K562 (cell line): Measurements from ENCODE around the gene R3HDM2. TPM values are rescaled to one million over a fixed set of nuclear protein-coding genes. Genes with fewer than 3 reads are reported as not detected.

Source experiments
- ARID2 ChIP-seq: fragments of 450-650 bp; IDR thresholded peaks from 2 replicates; pipeline ENCODE4 v1.6.1; 2017; ENCODE audit warnings: antibody characterized with exemption, mild to moderate bottlenecking
- ARID3A ChIP-seq: IDR thresholded peaks from 2 replicates; pipeline ENCODE4 v1.6.1; 2012; ENCODE audit warnings: low read depth, low read length, improper control_type of control experiment, borderline replicate concordance
- CREB5 ChIP-seq: fragments of 250-450 bp; sonication (Bioruptor Pico); IDR thresholded peaks from 2 replicates; pipeline ENCODE4 v1.5.0; 2020; ENCODE audit warnings: mild to moderate bottlenecking
- HSF4 ChIP-seq: fragments of 250-450 bp; sonication (Bioruptor Pico); IDR thresholded peaks from 2 replicates; pipeline ENCODE4 v2.1.2; 2022; ENCODE audit warnings: mild to moderate bottlenecking, moderate library complexity, borderline replicate concordance
- KLF1 ChIP-seq: fragments of 450-650 bp; IDR thresholded peaks from 2 replicates; pipeline ENCODE4 v1.6.1; 2016; ENCODE audit warnings: missing genetic modification characterization, missing compliant biosample characterization
- PKNOX1 ChIP-seq: fragments of 450-650 bp; IDR thresholded peaks from 2 replicates; pipeline ENCODE4 v1.6.1; 2016
- PML ChIP-seq: IDR thresholded peaks from 2 replicates; pipeline ENCODE4 v1.6.1; 2012; ENCODE audit warnings: low read length, inconsistent platforms
- PURB ChIP-seq: sonication (generic); formaldehyde crosslinking; IDR thresholded peaks from 2 replicates; pipeline ENCODE4 v1.9.0; 2021; ENCODE audit warnings: low read depth, mild to moderate bottlenecking, missing genetic modification reagents
- SAFB2 ChIP-seq: fragments of 200-400 bp; formaldehyde crosslinking; IDR thresholded peaks from 2 replicates; pipeline ENCODE4 v1.6.1; 2018; ENCODE audit warnings: borderline replicate concordance, low read length, low read depth, moderate library complexity; ENCODE audit not compliant: severe bottlenecking
- SIRT6 ChIP-seq: IDR thresholded peaks from one replicate; pipeline ENCODE4 v1.6.1; 2012; ENCODE audit warnings: low read depth, mild to moderate bottlenecking, control low read depth, inconsistent platforms, low read length, moderate library complexity
- SREBF1 ChIP-seq: fragments of 150-350 bp; IDR thresholded peaks from 2 replicates; pipeline ENCODE4 v1.6.1; 2014; ENCODE audit warnings: antibody characterized with exemption, low read depth, low read length, borderline replicate concordance
- TARDBP ChIP-seq: fragments of 450-650 bp; IDR thresholded peaks from 2 replicates; pipeline ENCODE4 v1.6.1; 2016
- polyA plus RNA-seq, 8 experiments: library from polyadenylated mRNA; depleted of rRNA in 4 of 8; stranded (reverse) in 5 of 8; unstranded in 3 of 8; fragments of >200 nt; fragmentation: Nextera tagmentation in 2 of 8; fragmentation: Illumina TruSeq in 1 of 8; extraction: Ambion mirVana in 2 of 8; extraction: Trizol in 1 of 8; gene quantifications; 2 replicates each; pipeline versions ENCODE4 v1.2.1 to v1.2.3, GENCODE V29; 2011 to 2014; ENCODE audit warnings: inconsistent platforms in 1 of 8, missing spikeins in 1 of 8
- total RNA-seq, 7 experiments: library from RNA; depleted of rRNA in 6 of 7; stranded (reverse); fragments of >200 nt in 6 of 7; fragmentation: Illumina TruSeq in 2 of 7; extraction: Trizol in 2 of 7; gene quantifications; 2 replicates each; pipeline versions ENCODE4 v1.2.1 to v1.2.3, GENCODE V29; 2011 to 2021; ENCODE audit warnings: low replicate concordance in 1 of 7
- TF ChIP-seq, protein P1 (sequence below): fragments of 450-650 bp; IDR thresholded peaks from 2 replicates; pipeline ENCODE4 v1.6.1; 2017; ENCODE audit warnings: antibody characterized with exemption, mild to moderate bottlenecking

R3HDM2 gene
- total and polyA plus RNA-seq, 9 of the 15 experiments (the other 6 are each of a cell fraction or from before 2014, with no cell fraction given) = 3.3 to 18.8 (median 9.0) TPM

DNA sequence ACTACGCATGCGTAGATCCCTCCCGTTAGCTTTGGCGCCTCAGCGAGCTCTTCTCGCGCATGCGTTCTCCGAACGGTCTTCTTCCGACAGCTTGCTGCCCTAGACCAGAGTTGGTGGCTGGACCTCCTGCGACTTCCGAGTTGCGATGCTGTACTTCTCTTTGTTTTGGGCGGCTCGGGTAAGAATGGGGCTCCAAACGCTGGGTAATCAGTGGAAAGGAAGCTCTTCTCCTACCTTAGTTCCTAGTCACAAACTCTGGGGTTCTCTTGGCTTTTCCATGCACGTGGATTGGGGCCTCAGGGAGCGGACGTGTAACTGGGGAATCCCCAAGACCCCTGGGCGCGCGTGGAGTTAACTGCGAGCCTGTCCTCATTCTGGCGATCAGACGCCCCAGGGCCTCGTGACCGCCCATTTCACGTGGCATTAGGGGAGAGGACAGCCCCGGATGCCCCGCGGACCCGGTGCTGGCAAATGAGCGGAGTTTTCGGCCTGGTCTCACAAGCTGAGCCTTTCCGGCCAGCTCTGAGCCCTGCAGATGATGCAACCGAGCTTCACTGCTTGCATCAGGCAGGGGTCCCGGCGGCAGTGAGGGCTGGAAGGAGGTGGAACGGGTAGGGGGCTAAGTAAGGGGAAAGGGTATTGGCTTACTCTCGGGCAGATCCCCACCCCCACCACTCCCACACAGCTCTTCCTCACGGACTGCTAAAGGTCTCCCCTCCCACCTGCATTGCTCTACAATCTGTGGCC lies 201.0 kb downstream of the R3HDM2 start, which contains the start of gene SHMT2 (continued):
- TF ChIP-seq SIRT6 = no peak
- no peak for TF ChIP-seq PURB
- TF ChIP-seq CREB5 = no peak
- TF ChIP-seq SAFB2 = no peak
- peak; percentile 21; the same call in 1 of the 2 replicates for TF ChIP-seq PML
- TF ChIP-seq TARDBP = no peak; the same call in 1 of the 2 replicates
- no peak for TF ChIP-seq HSF4
- no peak for TF ChIP-seq ARID3A
- no peak for TF ChIP-seq ARID2
- TF ChIP-seq PKNOX1 = no peak
- TF ChIP-seq KLF1 = peak; percentile 16; the same call in 1 of the 2 replicates
- no peak for TF ChIP-seq SREBF1
- TF ChIP-seq, protein P1, sequence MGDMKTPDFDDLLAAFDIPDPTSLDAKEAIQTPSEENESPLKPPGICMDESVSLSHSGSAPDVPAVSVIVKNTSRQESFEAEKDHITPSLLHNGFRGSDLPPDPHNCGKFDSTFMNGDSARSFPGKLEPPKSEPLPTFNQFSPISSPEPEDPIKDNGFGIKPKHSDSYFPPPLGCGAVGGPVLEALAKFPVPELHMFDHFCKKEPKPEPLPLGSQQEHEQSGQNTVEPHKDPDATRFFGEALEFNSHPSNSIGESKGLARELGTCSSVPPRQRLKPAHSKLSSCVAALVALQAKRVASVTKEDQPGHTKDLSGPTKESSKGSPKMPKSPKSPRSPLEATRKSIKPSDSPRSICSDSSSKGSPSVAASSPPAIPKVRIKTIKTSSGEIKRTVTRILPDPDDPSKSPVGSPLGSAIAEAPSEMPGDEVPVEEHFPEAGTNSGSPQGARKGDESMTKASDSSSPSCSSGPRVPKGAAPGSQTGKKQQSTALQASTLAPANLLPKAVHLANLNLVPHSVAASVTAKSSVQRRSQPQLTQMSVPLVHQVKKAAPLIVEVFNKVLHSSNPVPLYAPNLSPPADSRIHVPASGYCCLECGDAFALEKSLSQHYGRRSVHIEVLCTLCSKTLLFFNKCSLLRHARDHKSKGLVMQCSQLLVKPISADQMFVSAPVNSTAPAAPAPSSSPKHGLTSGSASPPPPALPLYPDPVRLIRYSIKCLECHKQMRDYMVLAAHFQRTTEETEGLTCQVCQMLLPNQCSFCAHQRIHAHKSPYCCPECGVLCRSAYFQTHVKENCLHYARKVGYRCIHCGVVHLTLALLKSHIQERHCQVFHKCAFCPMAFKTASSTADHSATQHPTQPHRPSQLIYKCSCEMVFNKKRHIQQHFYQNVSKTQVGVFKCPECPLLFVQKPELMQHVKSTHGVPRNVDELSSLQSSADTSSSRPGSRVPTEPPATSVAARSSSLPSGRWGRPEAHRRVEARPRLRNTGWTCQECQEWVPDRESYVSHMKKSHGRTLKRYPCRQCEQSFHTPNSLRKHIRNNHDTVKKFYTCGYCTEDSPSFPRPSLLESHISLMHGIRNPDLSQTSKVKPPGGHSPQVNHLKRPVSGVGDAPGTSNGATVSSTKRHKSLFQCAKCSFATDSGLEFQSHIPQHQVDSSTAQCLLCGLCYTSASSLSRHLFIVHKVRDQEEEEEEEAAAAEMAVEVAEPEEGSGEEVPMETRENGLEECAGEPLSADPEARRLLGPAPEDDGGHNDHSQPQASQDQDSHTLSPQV = peak; percentile 43
